ENCODE measurements around the gene PCLO.

PCLO gene

GRCh38 chr7:82732677-82733076 is 430.0 kb downstream of the PCLO start:
- no peak for DNase-seq (ENCODE audit: extremely low spot score)
- ChIA-PET CTCF (no interaction called here), POLR2A (no interaction called here)
- TF ChIP-seq SUZ12 (IDR thresholded peaks at IDR 0.05) (no peak), SP1 (IDR thresholded peaks at IDR 0.05) (no peak), ZNF384 (IDR thresholded peaks at IDR 0.05) (no peak), FOXK2 (IDR thresholded peaks at IDR 0.05) (no peak), ARNT (IDR thresholded peaks at IDR 0.05) (no peak), L3MBTL2 (conservative IDR thresholded peaks at IDR 0.05) (no peak), TARDBP (IDR thresholded peaks at IDR 0.05) (no peak), HDGF (IDR thresholded peaks at IDR 0.05; ENCODE audit: borderline replicate concordance) (no peak), LEF1 (IDR thresholded peaks at IDR 0.05; ENCODE audit: borderline replicate concordance) (no peak), BHLHE40 (IDR thresholded peaks at IDR 0.05; ENCODE audit: borderline replicate concordance) (no peak), PKNOX1 (IDR thresholded peaks at IDR 0.05) (no peak), FOXM1 (IDR thresholded peaks at IDR 0.05; ENCODE audit: borderline replicate concordance) (no peak)

- ChIA-PET POLR2A (no interaction called here), CTCF (interaction anchor here (0.6 to 1.1 kb wide), 3 partner anchors 11 to 559 kb away, joined by 3 read pairs; no protein-coding TSS in a partner anchor)
- peak; percentile 44 for DNase-seq (ENCODE audit: extremely low spot score)
- TF ChIP-seq SUZ12 (IDR thresholded peaks at IDR 0.05) (no peak), ZNF384 (IDR thresholded peaks at IDR 0.05) (no peak), ARNT (IDR thresholded peaks at IDR 0.05) (no peak), PKNOX1 (IDR thresholded peaks at IDR 0.05) (no peak), SP1 (IDR thresholded peaks at IDR 0.05) (no peak), BHLHE40 (IDR thresholded peaks at IDR 0.05; ENCODE audit: borderline replicate concordance) (no peak), TARDBP (IDR thresholded peaks at IDR 0.05) (no peak), FOXA1 (IDR thresholded peaks at IDR 0.05) (no peak), FOXK2 (IDR thresholded peaks at IDR 0.05) (no peak), FOXM1 (IDR thresholded peaks at IDR 0.05; ENCODE audit: borderline replicate concordance) (no peak), NFRKB (IDR thresholded peaks at IDR 0.05) (no peak)
These were observed 433.3 kb downstream of the PCLO start for GRCh38 chr7:82729172-82730030.

- ChIA-PET POLR2A (no interaction called here), CTCF (no interaction called here)
- DNase-seq (ENCODE audit: extremely low spot score), result no peak
These were observed 436.5 kb downstream of the PCLO start for GRCh38 chr7:82726038-82726800.

GRCh38 chr7:82723411-82723810 is 439.3 kb downstream of the PCLO start:
- ChIA-PET CTCF (no interaction called here), POLR2A (no interaction called here)
- DNase-seq (ENCODE audit: extremely low spot score), result no peak
- TF ChIP-seq HDGF (IDR thresholded peaks at IDR 0.05; ENCODE audit: borderline replicate concordance) (no peak), ARNT (IDR thresholded peaks at IDR 0.05) (no peak), CTBP1 (IDR thresholded peaks at IDR 0.05; ENCODE audit: borderline replicate concordance) (no peak), SP1 (IDR thresholded peaks at IDR 0.05) (no peak), FOXK2 (IDR thresholded peaks at IDR 0.05) (no peak), BHLHE40 (IDR thresholded peaks at IDR 0.05; ENCODE audit: borderline replicate concordance) (no peak), FOXA1 (IDR thresholded peaks at IDR 0.05) (no peak), FOXM1 (IDR thresholded peaks at IDR 0.05; ENCODE audit: borderline replicate concordance) (no peak), L3MBTL2 (conservative IDR thresholded peaks at IDR 0.05) (no peak)

More at GRCh38 chr7:82726038-82726800, 436.5 kb downstream of the PCLO start:
- TF ChIP-seq TARDBP (IDR thresholded peaks at IDR 0.05), result no peak
- no peak for TF ChIP-seq CTBP1 (IDR thresholded peaks at IDR 0.05; ENCODE audit: borderline replicate concordance)
- no peak for TF ChIP-seq SP1 (IDR thresholded peaks at IDR 0.05)
- no peak for TF ChIP-seq BHLHE40 (IDR thresholded peaks at IDR 0.05; ENCODE audit: borderline replicate concordance)
- TF ChIP-seq LEF1 (IDR thresholded peaks at IDR 0.05; ENCODE audit: borderline replicate concordance), result no peak
- TF ChIP-seq FOXM1 (IDR thresholded peaks at IDR 0.05; ENCODE audit: borderline replicate concordance), result no peak
- TF ChIP-seq ARNT (IDR thresholded peaks at IDR 0.05), result no peak
- TF ChIP-seq SUZ12 (IDR thresholded peaks at IDR 0.05), result no peak
- no peak for TF ChIP-seq L3MBTL2 (conservative IDR thresholded peaks at IDR 0.05)
- no peak for TF ChIP-seq PKNOX1 (IDR thresholded peaks at IDR 0.05)
- TF ChIP-seq FOXK2 (IDR thresholded peaks at IDR 0.05), result no peak
- TF ChIP-seq ELF4 (IDR thresholded peaks at IDR 0.05), result no peak
- no peak for TF ChIP-seq NFRKB (IDR thresholded peaks at IDR 0.05)
- no peak for TF ChIP-seq FOXA1 (IDR thresholded peaks at IDR 0.05)
- no peak for TF ChIP-seq ZNF384 (IDR thresholded peaks at IDR 0.05)
- TF ChIP-seq HDGF (IDR thresholded peaks at IDR 0.05; ENCODE audit: borderline replicate concordance), result no peak

GRCh38 chr7:82722946-82723345 is 439.7 kb downstream of the PCLO start:
- CTCF ChIA-PET, result no interaction called here
- DNase-seq (ENCODE audit: extremely low spot score), result no peak
- POLR2A ChIA-PET, result no interaction called here
- TF ChIP-seq TARDBP (IDR thresholded peaks at IDR 0.05) (no peak), HDGF (IDR thresholded peaks at IDR 0.05; ENCODE audit: borderline replicate concordance) (no peak), CTBP1 (IDR thresholded peaks at IDR 0.05; ENCODE audit: borderline replicate concordance) (no peak), ARNT (IDR thresholded peaks at IDR 0.05) (no peak), ELF4 (IDR thresholded peaks at IDR 0.05) (no peak), NFRKB (IDR thresholded peaks at IDR 0.05) (no peak), SP1 (IDR thresholded peaks at IDR 0.05) (no peak), PKNOX1 (IDR thresholded peaks at IDR 0.05) (no peak), FOXA1 (IDR thresholded peaks at IDR 0.05) (no peak), LEF1 (IDR thresholded peaks at IDR 0.05; ENCODE audit: borderline replicate concordance) (no peak), L3MBTL2 (conservative IDR thresholded peaks at IDR 0.05) (no peak), ZNF384 (IDR thresholded peaks at IDR 0.05) (no peak), FOXM1 (IDR thresholded peaks at IDR 0.05; ENCODE audit: borderline replicate concordance) (no peak), FOXK2 (IDR thresholded peaks at IDR 0.05) (no peak)
